A549 (cell line): ENCODE data around the gene TTC16. TPM values are rescaled to one million over a fixed set of nuclear protein-coding genes. Genes with fewer than 3 reads are reported as not detected.

Source experiments
- ATAC-seq, 2 experiments: fragments of 200-7000 bp in 1 of 2; fragments of >200 bp in 1 of 2; cut with Nextera tagmentation in 1 of 2; cut with Tn5 transposase in 1 of 2; 3 replicates each; pipeline versions ENCODE4 v1.8.0 to v1.9.1; 2018 to 2020; ENCODE audit warnings: mild to moderate bottlenecking in 1 of 2, moderate library complexity in 1 of 2
- CTCF ChIA-PET: fragments of 300-600 bp; sonication (Branson Sonifier 250); formaldehyde crosslinking; extraction: SDS; loops from one replicate; lab custom pipeline; 2021; ENCODE audit warnings: antibody characterized with exemption, inconsistent platforms; lab: Yijun Ruan, JAX
- POLR2A ChIA-PET: fragments of 350-600 bp; formaldehyde crosslinking; extraction: SDS; loops from one replicate; lab custom pipeline; 2021; ENCODE audit warnings: antibody characterized with exemption, inconsistent platforms; lab: Yijun Ruan, JAX
- DNase-seq, 2 experiments: peaks; one replicate each; pipeline versions ENCODE4 v3.0.0 to v3.0.0-alpha.2; 2011 to 2016; ENCODE audit warnings: low read depth in 1 of 2, low spot score in 1 of 2
- FAIRE-seq: peaks from 2 replicates; lab custom pipeline; 2011; peaks lifted over from hg19 to GRCh38; lab: Jason Lieb, UNC
- H3K27ac ChIP-seq, 2 experiments: fragments of >200 bp; sonication (Bioruptor Twin); formaldehyde crosslinking; 3 replicates each; pipeline ENCODE4 v1.5.1; 2016 to 2017
- H3K4me1 ChIP-seq: fragments of >200 bp; sonication (Bioruptor Twin); formaldehyde crosslinking; 3 replicates; pipeline ENCODE4 v1.6.1; 2016
- H3K4me2 ChIP-seq: fragments of >200 bp; sonication (Bioruptor Twin); formaldehyde crosslinking; 3 replicates; pipeline ENCODE4 v1.6.1; 2016
- H3K4me3 ChIP-seq: fragments of >200 bp; sonication (Bioruptor Twin); formaldehyde crosslinking; 3 replicates; pipeline ENCODE4 v1.5.1; 2016
- H3K9me3 ChIP-seq: fragments of >200 bp; sonication (Bioruptor Twin); formaldehyde crosslinking; 3 replicates; pipeline ENCODE4 v1.6.1; 2016
- BHLHE40 ChIP-seq: IDR thresholded peaks from 2 replicates; pipeline ENCODE4 v1.6.1; 2012; ENCODE audit warnings: low read depth, low read length, inconsistent platforms
- EHMT2 ChIP-seq: fragments of 200-600 bp; sonication (generic); IDR thresholded peaks from 2 replicates; pipeline ENCODE4 v1.6.1; 2016; ENCODE audit warnings: antibody characterized with exemption, low read depth, mild to moderate bottlenecking, moderate library complexity
- EP300 ChIP-seq, 2 experiments: fragments of >200 bp; sonication (Bioruptor Twin); formaldehyde crosslinking; IDR thresholded peaks; 2 replicates in 1 of 2; 3 replicates in 1 of 2; pipeline ENCODE4 v1.6.1; 2016 to 2017
- FOSB ChIP-seq: fragments of 250-450 bp; sonication (Bioruptor Pico); IDR thresholded peaks from 2 replicates; pipeline ENCODE4 v1.5.0; 2020; ENCODE audit warnings: mild to moderate bottlenecking, moderate library complexity
- FOSL2 ChIP-seq, 2 experiments: fragments of 450-650 bp in 1 of 2; fragments of >200 bp in 1 of 2; sonication (Bioruptor Twin) in 1 of 2; formaldehyde crosslinking; IDR thresholded peaks; 2 replicates each; pipeline versions ENCODE4 v1.5.0 to v1.6.1; 2016 to 2020; ENCODE audit warnings: mild to moderate bottlenecking in 1 of 2, moderate library complexity in 1 of 2
- HES2 ChIP-seq: fragments of >200 bp; sonication (Bioruptor Twin); formaldehyde crosslinking; IDR thresholded peaks from 2 replicates; pipeline ENCODE4 v1.6.1; 2016
- HMGXB4 ChIP-seq: fragments of 250-450 bp; sonication (Bioruptor Pico); IDR thresholded peaks from 2 replicates; pipeline ENCODE4 v1.5.0; 2021; ENCODE audit warnings: mild to moderate bottlenecking, moderate library complexity, borderline replicate concordance
- HOXA7 ChIP-seq: fragments of 250-450 bp; sonication (Bioruptor Pico); IDR thresholded peaks from 2 replicates; pipeline ENCODE4 v1.5.0; 2020; ENCODE audit warnings: mild to moderate bottlenecking, moderate library complexity
- HOXB13 ChIP-seq: fragments of 250-450 bp; sonication (Bioruptor Pico); IDR thresholded peaks from 2 replicates; pipeline ENCODE4 v1.5.0; 2020; ENCODE audit warnings: low read depth, mild to moderate bottlenecking, moderate library complexity
- JUN ChIP-seq, 2 experiments: fragments of >200 bp; sonication (Bioruptor Twin); formaldehyde crosslinking; IDR thresholded peaks; 2 replicates in 1 of 2; 3 replicates in 1 of 2; pipeline ENCODE4 v1.6.1; 2016 to 2017
- JUNB ChIP-seq: fragments of >200 bp; sonication (Bioruptor Twin); formaldehyde crosslinking; IDR thresholded peaks from 2 replicates; pipeline ENCODE4 v1.6.1; 2016
- KDM1A ChIP-seq: fragments of 200-600 bp; sonication (generic); IDR thresholded peaks from 2 replicates; pipeline ENCODE4 v1.6.1; 2016; ENCODE audit warnings: low read depth, mild to moderate bottlenecking
- PHF8 ChIP-seq: fragments of 200-600 bp; sonication (generic); IDR thresholded peaks from 2 replicates; pipeline ENCODE4 v1.6.1; 2016; ENCODE audit warnings: low read depth, mild to moderate bottlenecking, antibody characterized with exemption, moderate library complexity, borderline replicate concordance
- POLR2AphosphoS2 ChIP-seq: conservative IDR thresholded peaks from 2 replicates; pipeline ENCODE4 v1.6.1; 2012; ENCODE audit warnings: low read length, improper control_type of control experiment, inconsistent platforms
- REST ChIP-seq: fragments of 200-600 bp; sonication (generic); IDR thresholded peaks from 2 replicates; pipeline ENCODE4 v1.6.1; 2016; ENCODE audit warnings: antibody characterized with exemption, mild to moderate bottlenecking, moderate library complexity
- RFX5 ChIP-seq: fragments of 450-650 bp; IDR thresholded peaks from 2 replicates; pipeline ENCODE4 v1.7.1; 2014; ENCODE audit warnings: antibody characterized with exemption, mild to moderate bottlenecking, moderate library complexity
- WGBS: methylation state at CpG from one replicate; pipeline ENCODE4 v1.1.6; 2017; ENCODE audit errors: missing lambda C conversion rate; 5-methylcytosine and 5-hydroxymethylcytosine counted together
- polyA plus RNA-seq, 4 experiments: library from polyadenylated mRNA; depleted of rRNA in 3 of 4; stranded (reverse); fragments of >200 nt; fragmentation: RNase III in 1 of 4; extraction: RNeasy Plus Mini Kit Qiagen cat#74134 plus additional on column Dnase treatment in 1 of 4; gene quantifications; 2 replicates in 3 of 4; 3 replicates in 1 of 4; pipeline ENCODE4 v1.2.3, GENCODE V29; 2011 to 2017

Gene TTC16
- polyA plus RNA-seq, 2 of the 4 experiments (the other 2 are of a cell fraction): not detected

GRCh38 chr9:127746959-127747569 is 31.2 kb downstream of the TTC16 start:
- Histone ChIP-seq H3K4me2 (no peak overlapping the region), H3K4me1 (peaks cover 8% of the 10 kb centered on the region), H3K4me3 (no peak overlapping the region), H3K27ac (no peak overlapping the region), H3K9me3 (no peaks in the 10 kb centered on the region)
- 46% methylated on average over 11 of the region's 15 CpGs for WGBS
- ChIA-PET POLR2A (no interaction called here), CTCF (interaction anchor here (0.6 to 7.5 kb wide), 9 partner anchors 12 to 176 kb away, joined by 3 to 55 read pairs (median 3); partner anchors contain the start of genes SH2D3C and TOR2A)
- no peak for TF ChIP-seq HES2
- TF ChIP-seq FOSL2 (IDR thresholded peaks at IDR 0.05): no peak
- TF ChIP-seq FOSL2 (CRISPR knock-in tag; IDR thresholded peaks at IDR 0.05): no peak
- TF ChIP-seq HOXB13 (CRISPR knock-in tag): no peak
- no peak for TF ChIP-seq EHMT2
- TF ChIP-seq JUN (IDR thresholded peaks at IDR 0.05): no peak
- no peak for TF ChIP-seq HOXA7 (CRISPR knock-in tag)
- TF ChIP-seq FOSB (CRISPR knock-in tag): no peak
- no peak for TF ChIP-seq EP300 (IDR thresholded peaks at IDR 0.05)
- no peak for TF ChIP-seq RFX5
- TF ChIP-seq POLR2AphosphoS2: no peak
- TF ChIP-seq KDM1A: no peak
- TF ChIP-seq PHF8: no peak
- TF ChIP-seq JUNB: no peak
- no peak for TF ChIP-seq HMGXB4 (CRISPR knock-in tag)
- FAIRE-seq (no peak), DNase-seq (no peak), ATAC-seq (no peak)

GRCh38 chr9:127749090-127749787 is 33.4 kb downstream of the TTC16 start:
- FAIRE-seq: no peak
- POLR2A ChIA-PET: no interaction called here
- no peak for TF ChIP-seq KDM1A
- TF ChIP-seq, all 56 proteins: peak for 0
- CTCF ChIA-PET: interaction anchor here (1.2 to 7.5 kb wide), 3 partner anchors 14 to 33 kb away, joined by 4 to 55 read pairs (median 4); partner anchors contain the start of gene TOR2A
- Histone ChIP-seq H3K27ac (no peak overlapping the region), H3K4me3 (no peak overlapping the region), H3K4me2 (no peak overlapping the region), H3K9me3 (no peaks in the 10 kb centered on the region), H3K4me1 (peaks cover 1% of the 10 kb centered on the region)
- no peak for DNase-seq
- ATAC-seq: no peak
- WGBS: 76% methylated on average over 19 of the region's 26 CpGs

GRCh38 chr9:127751269-127752054 is 35.6 kb downstream of the TTC16 start:
- H3K4me3 ChIP-seq: no peak overlapping the region
- DNase-seq: no peak
- TF ChIP-seq REST: peak; percentile 96
- TF ChIP-seq BHLHE40: no peak
- TF ChIP-seq EHMT2: peak; percentile 91
- TF ChIP-seq, all 56 proteins: peak for 2
- FAIRE-seq (no peak), ATAC-seq (0 out of 6 replicates have a peak, but pooled peaks of 1 of the 2 experiments have one; percentile 19)
- WGBS: 5% methylated on average over 10 of the region's 10 CpGs
- Histone ChIP-seq H3K9me3 (no peaks in the 10 kb centered on the region), H3K4me2 (no peak overlapping the region), H3K27ac (no peak overlapping the region), H3K4me1 (peaks cover 14% of the 10 kb centered on the region)
- ChIA-PET CTCF (interaction anchor here (1.0 to 1.7 kb wide), 6 partner anchors 9 to 247 kb away, joined by 3 to 6 read pairs (median 4); partner anchors contain the start of gene TOR2A), POLR2A (no interaction called here)
